Measurements from ENCODE around the gene PXDN.

DNA sequence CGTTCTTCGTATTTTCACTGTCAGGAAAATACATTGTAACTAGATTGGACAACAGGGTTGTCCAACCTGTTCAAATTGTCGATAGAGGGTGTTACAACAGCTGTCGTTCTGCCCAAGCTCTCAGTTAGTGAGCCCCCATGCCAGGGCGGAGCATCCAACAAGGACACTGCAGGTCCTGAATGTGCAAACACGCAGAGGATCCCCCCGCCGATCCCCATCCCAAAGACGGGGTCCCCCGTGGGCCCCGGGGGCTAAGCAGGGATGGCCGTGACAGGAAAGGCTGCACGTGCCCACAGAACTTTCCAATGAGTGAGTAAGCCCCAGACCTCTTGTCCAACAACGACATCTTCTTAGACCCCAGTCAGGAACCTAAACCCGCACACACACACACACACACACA, 140.8 kb downstream of the PXDN start:
- no peak for TF ChIP-seq POLR2A (IDR thresholded peaks at IDR 0.05; ENCODE audit: low read depth, low read length)
- TF ChIP-seq, protein P1, sequence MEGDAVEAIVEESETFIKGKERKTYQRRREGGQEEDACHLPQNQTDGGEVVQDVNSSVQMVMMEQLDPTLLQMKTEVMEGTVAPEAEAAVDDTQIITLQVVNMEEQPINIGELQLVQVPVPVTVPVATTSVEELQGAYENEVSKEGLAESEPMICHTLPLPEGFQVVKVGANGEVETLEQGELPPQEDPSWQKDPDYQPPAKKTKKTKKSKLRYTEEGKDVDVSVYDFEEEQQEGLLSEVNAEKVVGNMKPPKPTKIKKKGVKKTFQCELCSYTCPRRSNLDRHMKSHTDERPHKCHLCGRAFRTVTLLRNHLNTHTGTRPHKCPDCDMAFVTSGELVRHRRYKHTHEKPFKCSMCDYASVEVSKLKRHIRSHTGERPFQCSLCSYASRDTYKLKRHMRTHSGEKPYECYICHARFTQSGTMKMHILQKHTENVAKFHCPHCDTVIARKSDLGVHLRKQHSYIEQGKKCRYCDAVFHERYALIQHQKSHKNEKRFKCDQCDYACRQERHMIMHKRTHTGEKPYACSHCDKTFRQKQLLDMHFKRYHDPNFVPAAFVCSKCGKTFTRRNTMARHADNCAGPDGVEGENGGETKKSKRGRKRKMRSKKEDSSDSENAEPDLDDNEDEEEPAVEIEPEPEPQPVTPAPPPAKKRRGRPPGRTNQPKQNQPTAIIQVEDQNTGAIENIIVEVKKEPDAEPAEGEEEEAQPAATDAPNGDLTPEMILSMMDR (IDR thresholded peaks at IDR 0.05; ENCODE audit: extremely low read depth in 1 of 2, insufficient read depth in 1 of 2, low read depth in 1 of 2, low read length in 2 of 2), result no peak
